ENCODE measurements around the gene LTV1.
A peak's percentile ranks its signal among the peaks of the same experiment; 100 is the strongest.
"Not testable (repeated sequence)": the region's sequence is repeated elsewhere in the genome, so short reads cannot be mapped to it uniquely, and the experiment has no call there.

Gene LTV1

GRCh38 chr6:143863771-143864170 lies 20.6 kb downstream of the LTV1 start:
- TF ChIP-seq CTCF (IDR thresholded peaks at IDR 0.05; ENCODE audit: low read depth, low read length) = no peak
- no peak for DNase-seq (ENCODE audit: low read depth in 2 of 2)
- no peak overlapping the region for H3K4me3 ChIP-seq (replicated peaks in 1 of 2; ENCODE audit: low read depth in 2 of 2, low read length in 2 of 2)

GRCh38 chr6:143864234-143864633 lies 21.1 kb downstream of the LTV1 start, which contains the start of gene ZC2HC1B:
Gene ZC2HC1B, plus strand, starts transcription at chr6:143864474. Its CDS starts 66 bp downstream, at chr6:143864540.
- DNase-seq (ENCODE audit: low read depth in 2 of 2) = no peak

GRCh38 chr6:143867236-143867635 lies 24.1 kb downstream of the LTV1 start:
- no peak overlapping the region for H3K4me3 ChIP-seq (replicated peaks in 1 of 2; ENCODE audit: low read depth in 2 of 2, low read length in 2 of 2)
- no peak for DNase-seq (ENCODE audit: low read depth in 2 of 2)
- no peak for TF ChIP-seq CTCF (IDR thresholded peaks at IDR 0.05; ENCODE audit: low read depth, low read length)

More at GRCh38 chr6:143864234-143864633, 21.1 kb downstream of the LTV1 start, which contains the start of gene ZC2HC1B:
- no peak for TF ChIP-seq CTCF (IDR thresholded peaks at IDR 0.05; ENCODE audit: low read depth, low read length)
- H3K4me3 ChIP-seq (replicated peaks in 1 of 2; ENCODE audit: low read depth in 2 of 2, low read length in 2 of 2) = no peak within 1 kb of the TSS

GRCh38 chr6:143868808-143869207 lies 25.7 kb downstream of the LTV1 start:
- not testable (repeated sequence) for DNase-seq (ENCODE audit: low read depth in 2 of 2); H3K4me3 ChIP-seq (replicated peaks in 1 of 2; ENCODE audit: low read depth in 2 of 2, low read length in 2 of 2)

GRCh38 chr6:143871202-143871730 lies 28.1 kb downstream of the LTV1 start:
- H3K4me3 ChIP-seq (replicated peaks in 1 of 2; ENCODE audit: low read depth in 2 of 2, low read length in 2 of 2); DNase-seq (ENCODE audit: low read depth in 2 of 2): not testable (repeated sequence)

GRCh38 chr6:143872201-143872600 lies 29.1 kb downstream of the LTV1 start:
- DNase-seq (ENCODE audit: low read depth in 2 of 2) = peak; percentile 4 to 6
- no peak for TF ChIP-seq CTCF (IDR thresholded peaks at IDR 0.05; ENCODE audit: low read depth, low read length)
- H3K4me3 ChIP-seq (replicated peaks in 1 of 2; ENCODE audit: low read depth in 2 of 2, low read length in 2 of 2) = no peak overlapping the region

- H3K4me3 ChIP-seq (replicated peaks in 1 of 2; ENCODE audit: low read depth in 2 of 2, low read length in 2 of 2); DNase-seq (ENCODE audit: low read depth in 2 of 2): not testable (repeated sequence)
Observed at GRCh38 chr6:143873600-143873999, 30.5 kb downstream of the LTV1 start.

GRCh38 chr6:143874503-143874902 lies 31.4 kb downstream of the LTV1 start:
- H3K4me3 ChIP-seq (replicated peaks in 1 of 2; ENCODE audit: low read depth in 2 of 2, low read length in 2 of 2); DNase-seq (ENCODE audit: low read depth in 2 of 2): not testable (repeated sequence)

GRCh38 chr6:143877584-143878271 lies 34.6 kb downstream of the LTV1 start:
- TF ChIP-seq CTCF (IDR thresholded peaks at IDR 0.05; ENCODE audit: low read depth, low read length) = no peak
- DNase-seq (ENCODE audit: low read depth in 2 of 2) = no peak
- H3K4me3 ChIP-seq (replicated peaks in 1 of 2; ENCODE audit: low read depth in 2 of 2, low read length in 2 of 2) = no peak overlapping the region
